Omental fat pad (tissue), 4 donors: ENCODE measurements around the gene FAM168A. TPM values are rescaled to one million over a fixed set of nuclear protein-coding genes. Genes with fewer than 3 reads are reported as not detected.

Source experiments
- ATAC-seq: fragments of 150-250 bp; one replicate; pipeline ENCODE4 v1.9.1; 2016; ENCODE audit warnings: mild to moderate bottlenecking, moderate library complexity; ENCODE audit not compliant: low FRiP score
- DNase-seq: peaks from one replicate; pipeline ENCODE4 v3.0.0-alpha.2; 2019; ENCODE audit warnings: low spot score
- CTCF ChIP-seq, 3 donors: fragments of 450-650 bp; IDR thresholded peaks; one replicate each; pipeline ENCODE4 v1.5.1; 2016 to 2017; ENCODE audit warnings: antibody characterized with exemption in 3 of 3, mild to moderate bottlenecking in 3 of 3, moderate library complexity in 2 of 3
- total RNA-seq, 4 donors: library from RNA; depleted of rRNA; stranded (reverse); fragments of >200 nt; gene quantifications; one replicate each; pipeline ENCODE4 v1.1.0, GENCODE V29; 2016

Gene FAM168A
- total RNA-seq, 4 donors from 2014 or later = 13.9 to 30.9 (median 21.0) TPM

GRCh38 chr11:73414977-73415651 is 182.8 kb downstream of the FAM168A start:
- TF ChIP-seq CTCF (IDR thresholded peaks at IDR 0.05) = no peak
- ATAC-seq (no peak), DNase-seq (no peak)

GRCh38 chr11:73413256-73413655 is 184.7 kb downstream of the FAM168A start:
- ATAC-seq = no peak
- no peak for TF ChIP-seq CTCF (IDR thresholded peaks at IDR 0.05)
- DNase-seq = no peak

GRCh38 chr11:73412308-73412707 is 185.6 kb downstream of the FAM168A start:
- ATAC-seq = no peak
- DNase-seq = no peak
- no peak for TF ChIP-seq CTCF (IDR thresholded peaks at IDR 0.05)

GRCh38 chr11:73411031-73411430 is 186.9 kb downstream of the FAM168A start:
- ATAC-seq = peak; percentile 33
- TF ChIP-seq CTCF (IDR thresholded peaks at IDR 0.05) = no peak
- DNase-seq = no peak

- no peak for TF ChIP-seq CTCF (IDR thresholded peaks at IDR 0.05)
- ATAC-seq (no peak), DNase-seq (no peak)
These were observed 187.3 kb downstream of the FAM168A start for GRCh38 chr11:73410627-73411026.

GRCh38 chr11:73409431-73409830 is 188.5 kb downstream of the FAM168A start:
- ATAC-seq = no peak
- DNase-seq = no peak
- no peak for TF ChIP-seq CTCF (IDR thresholded peaks at IDR 0.05)

GRCh38 chr11:73406619-73407018 is 191.3 kb downstream of the FAM168A start:
- TF ChIP-seq CTCF (IDR thresholded peaks at IDR 0.05) = no peak
- ATAC-seq (no peak), DNase-seq (no peak)
